ENCODE measurements around the gene STOX2.
"Not testable (repeated sequence)": the region's sequence is repeated elsewhere in the genome, so short reads cannot be mapped to it uniquely, and the experiment has no call there.

Gene STOX2

DNA sequence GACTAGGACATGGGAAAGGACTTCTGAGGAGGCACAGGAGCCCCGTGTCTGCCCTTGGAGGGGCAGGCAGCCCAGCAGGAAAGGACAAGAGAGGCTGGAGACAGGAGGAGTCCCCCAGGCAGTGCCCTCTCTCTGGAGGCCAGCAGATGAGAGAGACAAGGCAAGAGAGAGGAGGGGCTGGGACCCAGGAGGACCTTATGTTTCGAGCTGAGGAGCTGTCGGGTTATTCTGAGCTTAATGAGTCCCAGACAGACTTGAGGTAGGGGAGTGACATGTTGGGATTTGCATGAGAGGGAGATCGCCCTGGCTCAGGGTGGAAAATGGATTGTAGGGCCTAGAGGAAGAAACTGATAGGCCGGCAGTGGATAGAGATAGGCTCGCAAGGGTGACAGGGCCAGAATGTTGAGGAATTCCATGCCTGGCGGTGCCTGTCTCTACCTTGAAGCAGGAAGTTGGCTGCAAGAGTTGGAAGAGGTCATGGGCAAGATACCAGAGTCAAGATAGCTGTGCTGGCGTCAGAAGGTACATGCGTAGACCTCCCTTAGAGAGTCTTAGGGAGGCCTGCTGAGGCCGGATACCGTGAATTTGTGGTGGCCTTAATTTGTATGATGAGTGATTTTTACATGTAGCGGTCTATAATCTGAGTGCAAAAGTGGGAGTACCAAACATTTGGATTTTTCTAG is 19.4 kb downstream of the STOX2 start:
- intact Hi-C loops (cut with DNase I), result no loop called here
- no peak for DNase-seq

DNA sequence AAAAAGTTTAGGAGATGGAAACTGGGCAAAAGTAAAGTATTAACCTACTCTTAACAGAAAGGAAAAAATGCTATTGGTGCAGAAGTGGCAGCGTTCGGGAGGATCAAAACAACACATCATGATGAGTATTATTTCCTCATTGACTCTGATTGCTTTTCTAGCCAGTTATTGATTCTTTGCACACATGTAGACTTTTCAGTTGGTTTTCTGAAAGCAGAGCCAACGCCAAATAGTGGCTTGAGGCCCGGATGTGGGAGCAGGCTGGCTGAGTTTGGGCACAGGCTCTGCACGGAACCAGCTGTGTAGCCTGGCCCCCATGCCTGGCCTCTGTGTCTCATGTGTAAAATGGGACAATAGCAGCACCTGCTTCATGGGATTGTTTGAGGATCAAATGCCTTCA is 21.8 kb downstream of the STOX2 start:
- intact Hi-C loops (cut with DNase I), result no loop called here
- no peak for DNase-seq

DNA sequence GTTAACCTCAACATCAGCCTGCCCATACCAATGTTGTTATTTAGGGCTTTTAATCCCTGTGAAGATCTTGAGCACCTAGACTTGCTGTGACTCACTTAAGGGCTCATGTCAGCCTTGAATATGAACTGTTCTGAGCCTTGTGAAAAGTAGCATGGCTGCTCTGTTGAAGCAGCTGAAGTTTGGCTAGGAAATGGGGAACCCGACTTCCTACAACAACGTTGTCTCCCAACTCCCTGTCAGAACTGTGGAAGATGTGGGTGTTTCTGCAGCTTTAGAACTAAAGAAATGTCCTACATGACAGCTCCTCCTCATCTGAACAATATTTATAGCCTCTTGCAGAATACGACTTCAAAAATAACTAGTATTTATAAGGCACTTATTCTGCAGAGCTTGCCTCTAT is 27.5 kb downstream of the STOX2 start:
- intact Hi-C loops (cut with DNase I), result no loop called here

DNA sequence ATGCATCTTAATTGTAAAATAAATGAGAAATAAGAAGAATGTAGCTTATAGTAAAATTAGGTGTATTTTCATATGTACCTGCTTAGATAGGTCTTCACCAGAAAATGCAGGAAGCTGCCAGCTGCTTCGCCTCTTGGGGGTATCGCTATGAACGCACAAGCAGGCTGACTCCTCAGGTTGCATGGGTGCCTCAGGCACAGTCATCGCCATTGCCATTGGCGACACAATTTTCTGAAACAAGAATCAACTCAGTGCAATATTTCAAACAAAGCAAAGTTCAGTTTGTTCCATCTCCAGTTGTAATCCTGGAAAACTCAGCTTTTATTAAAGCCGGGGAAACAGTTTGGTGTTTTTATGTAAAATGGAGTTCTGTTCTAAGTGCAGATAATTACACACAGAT is 29.7 kb downstream of the STOX2 start:
- DNase-seq, result no peak
- intact Hi-C loops (cut with DNase I), result no loop called here

More for the DNA sequence above, 27.5 kb downstream of the STOX2 start:
- DNase-seq, result peak in 22 of 42 donors; percentile 23 to 80 (median 48)

DNA sequence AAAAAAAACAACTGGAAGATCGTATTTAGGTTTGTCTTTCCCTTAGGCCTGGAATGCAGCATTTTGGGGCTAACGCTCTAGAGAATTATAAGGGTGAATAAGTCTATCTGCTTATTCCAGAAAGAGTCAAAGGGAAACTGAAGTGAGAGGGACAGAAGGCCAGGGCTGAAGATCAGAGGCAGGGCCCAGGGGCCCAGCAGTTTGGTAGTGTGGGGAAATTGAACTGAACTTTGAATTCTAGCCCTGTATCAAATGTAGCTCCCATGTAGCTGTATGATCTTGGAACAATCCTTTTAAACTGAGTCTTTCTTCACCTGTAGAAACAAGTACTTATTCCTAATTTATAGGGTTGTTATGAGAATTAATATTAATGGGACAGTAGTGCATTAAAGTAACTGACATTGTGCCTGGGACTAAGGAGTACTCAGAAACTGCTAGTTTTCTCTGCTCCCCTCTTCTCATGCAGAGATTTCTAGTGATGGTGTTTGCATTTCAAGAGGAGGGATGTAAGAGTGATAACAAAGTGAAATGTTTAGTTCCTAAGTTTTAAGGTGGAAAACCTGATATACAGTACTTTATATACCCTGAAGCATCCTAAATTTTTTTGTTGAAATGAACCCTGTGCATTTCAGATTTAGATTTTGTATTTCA is 30.4 kb downstream of the STOX2 start:
- intact Hi-C loops (cut with DNase I), result no loop called here
- no peak for DNase-seq

DNA sequence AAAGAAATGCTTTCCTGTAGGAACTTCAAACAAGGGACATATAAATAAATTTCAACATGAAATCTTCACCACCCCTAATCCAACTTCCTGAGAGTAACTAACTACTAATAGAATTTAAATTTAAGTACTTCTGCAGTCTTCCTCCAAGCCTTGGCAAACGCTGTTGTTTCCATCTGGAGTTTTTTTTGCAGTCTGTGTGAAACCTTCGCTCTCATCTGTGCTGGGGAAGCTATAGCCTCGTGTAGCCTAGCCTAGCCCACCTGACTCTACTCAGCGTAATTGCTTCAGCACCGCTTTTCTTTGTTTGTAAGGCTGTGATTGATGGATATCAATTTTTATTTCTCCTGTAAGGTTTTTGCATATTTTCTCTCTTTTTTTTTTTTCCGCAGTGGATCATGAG is 30.9 kb downstream of the STOX2 start:
- DNase-seq, result no peak

DNA sequence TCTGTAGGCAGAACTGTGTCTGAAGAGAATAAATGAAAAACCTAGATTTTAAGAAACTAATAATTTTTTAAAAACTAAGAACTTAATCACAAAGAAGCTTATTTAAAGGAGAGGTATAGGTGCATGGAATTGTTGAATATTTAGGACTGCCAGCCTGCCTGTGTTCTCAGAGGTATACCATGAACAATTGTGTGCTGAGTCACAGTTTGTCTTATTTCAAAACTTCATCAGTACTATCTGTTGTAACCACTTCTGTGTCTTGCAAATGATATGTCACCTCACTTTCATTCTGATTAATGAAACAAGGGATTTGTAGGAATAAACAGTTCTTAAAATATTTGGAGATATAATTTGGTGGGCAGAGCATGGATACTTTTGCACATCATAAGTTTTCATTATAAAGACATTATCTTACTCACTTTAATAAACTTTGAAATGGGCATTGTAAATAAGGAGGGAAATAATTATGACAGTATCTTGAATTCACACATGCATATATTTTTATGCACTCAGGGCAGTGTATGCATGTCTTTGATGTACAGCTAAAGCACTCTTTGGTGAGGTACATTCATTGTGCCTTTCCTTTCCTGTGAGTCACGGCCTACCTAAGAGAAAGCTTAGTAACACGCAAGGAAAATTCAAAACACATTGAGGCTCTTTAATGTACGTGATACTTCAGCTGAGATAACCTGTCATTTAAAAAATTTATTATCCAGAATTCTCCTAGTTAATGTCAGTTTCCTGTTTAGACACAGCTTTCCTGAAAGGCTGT is 31.7 kb downstream of the STOX2 start:
- intact Hi-C loops (cut with DNase I), result no loop called here
- DNase-seq, result peak in 1 of 42 donors; percentile 41

More for the DNA sequence above, 30.9 kb downstream of the STOX2 start:
- intact Hi-C loops (cut with DNase I), result no loop called here

DNA sequence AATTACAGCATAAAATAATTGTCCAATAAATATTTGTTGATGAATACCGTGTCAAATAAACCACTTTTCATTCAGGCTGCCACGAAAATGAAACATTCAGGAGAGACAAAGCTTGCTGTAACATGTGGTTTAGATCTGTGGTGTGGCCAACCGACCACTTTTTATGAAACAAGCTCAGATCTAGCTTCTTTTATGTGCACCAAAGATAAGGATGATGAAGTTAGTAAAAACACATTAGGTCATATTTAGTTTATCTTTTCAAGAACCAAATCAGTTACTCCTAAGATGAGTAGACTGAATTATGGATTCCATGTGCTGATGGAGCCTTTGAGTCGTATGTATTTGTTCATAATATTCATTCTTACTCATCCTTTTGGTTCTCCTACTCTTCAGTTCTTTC is 35.8 kb downstream of the STOX2 start:
- intact Hi-C loops (cut with DNase I), result no loop called here
- DNase-seq, result no peak

DNA sequence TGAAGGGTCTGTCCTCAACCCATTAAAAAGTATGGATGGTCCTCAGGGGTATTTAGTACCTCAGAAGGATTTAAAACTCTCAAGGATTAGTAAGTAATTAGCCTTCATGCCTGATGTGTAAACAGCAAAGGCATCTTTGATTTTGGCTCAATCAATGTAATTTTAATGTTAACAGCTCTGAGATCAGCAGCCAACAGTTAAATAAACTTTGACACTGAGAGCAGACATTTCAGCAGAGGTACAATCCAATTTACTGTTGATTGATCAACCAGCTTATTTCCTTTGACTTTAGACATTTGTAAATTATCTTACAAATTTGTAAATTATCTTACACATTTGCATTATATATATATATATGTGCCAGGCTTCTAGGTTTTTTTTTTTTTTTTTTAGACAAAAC is 36.9 kb downstream of the STOX2 start:
- intact Hi-C loops (cut with DNase I), result no loop called here
- DNase-seq, result no peak

DNA sequence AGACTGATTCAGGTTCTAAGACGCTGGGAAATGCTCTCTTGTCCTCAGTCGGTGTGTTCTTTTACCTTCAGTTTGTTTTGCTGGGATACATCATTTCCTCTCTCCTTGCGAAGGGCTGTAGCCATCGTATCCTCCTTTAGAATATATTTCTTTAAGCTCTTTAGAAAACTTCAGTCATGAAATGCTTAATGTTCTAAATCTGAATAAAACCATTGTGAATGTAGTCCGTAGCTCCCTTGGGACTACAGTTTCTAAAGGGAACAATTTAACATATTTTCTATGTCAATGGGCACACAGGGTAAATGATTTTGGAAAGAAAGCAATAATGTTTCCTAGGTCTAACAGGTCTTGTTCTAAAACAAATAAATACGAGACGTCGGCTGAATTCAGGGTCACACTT is 40.6 kb downstream of the STOX2 start:
- intact Hi-C loops (cut with DNase I), result no loop called here
- DNase-seq, result no peak

DNA sequence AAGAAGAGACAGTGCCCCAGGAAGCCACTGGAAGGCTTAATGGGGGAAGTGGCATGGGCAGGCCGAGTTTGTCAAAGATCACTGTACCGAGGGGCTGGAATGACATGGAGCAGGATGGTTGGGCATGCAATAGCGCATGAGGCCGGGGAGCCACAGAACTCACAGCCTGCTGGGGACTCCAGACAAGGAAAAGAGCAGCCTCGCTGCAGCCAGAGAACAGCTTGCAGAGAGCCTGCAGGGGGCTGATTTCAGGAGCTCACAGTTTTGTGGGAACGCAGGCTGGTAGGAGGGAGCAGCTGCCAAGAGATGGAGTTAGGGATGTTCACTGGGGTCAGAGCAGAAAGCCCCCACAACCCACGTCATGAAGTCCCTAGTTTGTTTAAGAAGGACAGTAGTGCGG is 45.4 kb downstream of the STOX2 start:
- intact Hi-C loops (cut with DNase I), result no loop called here
- DNase-seq, result no peak

DNA sequence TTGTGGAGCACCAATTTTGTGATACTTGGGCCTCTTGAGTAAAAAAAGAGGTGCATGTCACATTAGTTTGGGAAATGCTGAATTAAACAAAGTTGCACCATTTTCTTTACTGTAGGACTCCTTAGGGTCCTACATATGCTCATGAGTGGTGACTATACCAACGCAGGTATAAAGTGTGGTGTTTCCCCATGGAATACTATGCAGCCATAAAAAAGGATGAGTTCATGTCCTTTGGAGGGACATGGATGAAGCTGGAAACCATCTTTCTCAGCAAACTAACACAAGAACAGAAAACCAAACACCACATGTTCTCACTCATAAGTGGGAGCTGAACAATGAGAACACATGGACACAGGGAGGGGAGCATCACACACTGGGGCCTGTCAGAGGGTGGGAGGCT is 47.5 kb downstream of the STOX2 start:
- not testable (repeated sequence) for DNase-seq

DNA sequence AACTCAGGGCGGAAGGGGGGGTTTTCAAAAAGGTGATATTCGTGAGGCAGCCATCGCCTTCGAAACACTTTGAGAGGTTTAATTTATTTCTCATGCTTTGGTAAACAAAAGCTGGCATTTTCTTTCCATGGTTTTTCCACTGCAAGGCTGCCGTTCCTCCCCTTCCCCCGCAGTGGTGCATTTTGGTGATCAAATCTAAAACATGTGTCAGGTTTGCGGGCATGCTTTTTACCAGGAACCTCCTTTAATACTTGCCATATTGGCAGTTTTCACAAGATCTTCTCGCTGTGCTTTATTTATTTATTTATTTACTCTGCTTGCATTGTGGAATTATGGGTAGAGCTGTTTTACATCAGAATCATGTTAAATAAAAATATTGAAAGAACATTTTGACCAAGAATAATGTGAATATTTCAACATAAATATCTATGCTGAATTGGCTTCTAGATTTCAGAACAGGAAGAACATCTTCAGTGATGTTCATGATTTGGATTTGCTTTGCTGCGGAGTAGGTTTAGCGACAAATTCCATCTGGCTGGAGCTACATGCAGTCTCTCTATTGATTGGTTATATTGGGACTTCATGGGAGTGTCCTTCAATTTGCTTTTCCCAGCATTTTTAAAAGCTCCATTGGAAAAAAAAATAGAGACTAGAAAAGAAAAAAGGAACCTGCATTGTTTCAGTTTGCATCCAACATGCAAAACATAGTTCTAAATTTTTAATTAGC is 54.4 kb downstream of the STOX2 start:
- intact Hi-C loops (cut with DNase I), result loop anchor here (5.0 kb wide), 1 partner anchor 52 kb away; the partner anchor contains the start of gene STOX2
- DNase-seq, result no peak

More for the DNA sequence above, 47.5 kb downstream of the STOX2 start:
- intact Hi-C loops (cut with DNase I), result not testable (repeated sequence)

DNA sequence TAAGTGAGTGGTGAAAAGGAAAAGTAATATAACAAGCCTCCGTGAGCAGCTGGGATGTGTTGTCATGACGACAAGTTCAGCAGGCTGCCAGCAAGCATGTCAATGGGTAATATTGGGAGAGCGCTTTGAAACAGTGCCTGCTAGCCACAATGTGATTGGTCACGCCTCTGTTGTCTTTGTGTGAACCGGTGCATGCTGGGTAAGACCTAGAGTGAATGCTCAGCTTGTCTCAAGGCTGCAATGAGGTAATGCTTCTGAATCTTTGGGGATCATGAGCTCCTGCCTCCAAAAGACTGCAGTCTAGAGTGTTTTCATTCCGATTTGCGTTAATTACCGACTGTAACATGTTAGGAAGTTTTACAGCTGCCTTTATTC is 54.9 kb downstream of the STOX2 start:
- peak; percentile 73 to 98 (median 94) for DNase-seq
- intact Hi-C loops (cut with DNase I), result loop anchor here (5.0 kb wide), 1 partner anchor 53 kb away; the partner anchor contains the start of gene STOX2

DNA sequence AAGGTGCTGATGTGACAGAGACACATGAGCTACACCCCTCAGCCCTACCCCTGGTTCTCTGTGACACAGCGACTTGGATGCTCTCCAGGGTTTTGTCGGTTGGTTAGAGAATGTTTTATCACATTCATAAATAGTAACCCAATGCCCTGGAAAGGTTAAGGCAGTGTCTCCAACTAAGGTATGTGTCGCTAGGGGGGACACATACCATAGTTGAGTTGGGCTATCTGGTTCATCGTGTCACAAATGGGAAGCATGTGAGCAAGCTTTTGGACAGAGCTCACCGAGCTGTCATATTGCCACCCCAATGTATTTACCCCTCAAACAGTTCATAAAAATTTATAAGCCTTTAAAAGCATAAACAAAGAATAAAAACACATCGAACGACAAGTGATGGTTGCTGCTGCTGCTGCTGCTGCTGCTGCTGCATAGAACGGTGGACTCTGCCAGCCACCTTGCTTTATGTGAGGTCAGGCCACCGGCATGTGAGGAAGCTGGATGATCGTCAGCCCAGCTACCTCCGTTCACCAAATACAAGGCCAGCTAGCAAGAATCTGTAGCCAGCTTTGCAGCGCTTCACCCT is 55.9 kb downstream of the STOX2 start:
- peak in 22 of 42 donors; percentile 17 to 77 (median 46) for DNase-seq
- intact Hi-C loops (cut with DNase I), result loop anchor here (5.0 kb wide), 1 partner anchor 54 kb away; the partner anchor contains the start of gene STOX2

DNA sequence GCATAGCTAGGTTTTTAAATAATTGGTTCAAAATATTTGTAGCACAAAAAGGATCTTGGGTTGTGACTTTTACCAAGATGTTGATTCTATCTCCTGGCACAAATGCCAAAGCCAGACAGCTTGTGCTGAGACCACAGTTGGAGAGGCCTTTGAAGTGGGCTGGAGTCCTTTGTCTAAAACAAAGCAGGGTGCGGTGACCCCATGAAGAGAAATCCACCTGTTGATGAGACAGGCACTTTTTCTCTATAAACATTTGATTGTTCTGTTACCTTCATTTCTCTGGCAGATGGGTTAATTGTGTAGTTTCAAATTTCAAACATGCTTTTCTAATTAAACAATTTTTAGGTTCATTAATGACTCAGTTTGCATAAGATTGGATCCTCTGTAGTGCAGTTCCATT is 56.7 kb downstream of the STOX2 start:
- intact Hi-C loops (cut with DNase I), result loop anchor here (5.0 kb wide), 1 partner anchor 54 kb away; the partner anchor contains the start of gene STOX2
- DNase-seq, result no peak

DNA sequence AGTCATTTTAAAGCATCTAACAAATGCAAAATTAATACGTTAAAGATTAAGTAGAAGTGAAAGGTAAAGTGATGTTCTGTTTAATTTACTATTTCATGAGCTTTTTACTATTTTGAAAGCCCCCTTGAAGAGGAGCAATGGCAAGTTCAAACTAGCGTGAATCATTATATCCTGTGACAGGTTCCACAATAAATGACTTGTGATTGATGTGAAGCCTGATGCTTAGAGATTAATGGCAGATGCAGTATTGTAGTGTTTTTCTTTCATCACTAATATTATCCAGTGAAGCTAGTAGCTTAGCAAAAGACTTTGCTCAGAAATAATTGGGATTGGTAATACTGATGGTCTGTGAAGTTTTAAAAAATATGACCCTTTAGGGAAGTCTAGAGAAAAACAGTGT is 57.3 kb downstream of the STOX2 start:
- no peak for DNase-seq
- intact Hi-C loops (cut with DNase I), result loop anchor here (5.0 kb wide), 1 partner anchor 55 kb away; the partner anchor contains the start of gene STOX2

DNA sequence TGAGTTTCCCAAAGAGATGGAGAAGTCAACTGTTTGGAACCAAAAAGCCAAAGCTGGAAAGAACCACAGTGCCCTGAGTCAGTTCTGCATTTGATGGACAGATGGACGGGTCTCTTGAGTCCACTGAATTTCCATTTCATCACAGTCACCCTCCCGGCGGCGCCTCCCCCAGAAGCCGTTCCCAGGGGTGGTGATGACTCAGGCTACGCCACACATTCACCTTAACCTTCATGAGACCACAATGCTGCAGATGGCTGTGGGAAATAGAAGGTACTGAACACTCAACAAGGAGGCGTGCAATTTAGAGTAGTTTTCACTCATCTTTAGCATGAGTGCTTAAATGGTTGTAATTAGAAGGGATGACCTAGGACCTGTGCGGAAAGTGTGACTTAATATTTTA is 61.3 kb downstream of the STOX2 start:
- DNase-seq, result peak in 13 of 42 donors; percentile 22 to 67 (median 46)
- intact Hi-C loops (cut with DNase I), result no loop called here

DNA sequence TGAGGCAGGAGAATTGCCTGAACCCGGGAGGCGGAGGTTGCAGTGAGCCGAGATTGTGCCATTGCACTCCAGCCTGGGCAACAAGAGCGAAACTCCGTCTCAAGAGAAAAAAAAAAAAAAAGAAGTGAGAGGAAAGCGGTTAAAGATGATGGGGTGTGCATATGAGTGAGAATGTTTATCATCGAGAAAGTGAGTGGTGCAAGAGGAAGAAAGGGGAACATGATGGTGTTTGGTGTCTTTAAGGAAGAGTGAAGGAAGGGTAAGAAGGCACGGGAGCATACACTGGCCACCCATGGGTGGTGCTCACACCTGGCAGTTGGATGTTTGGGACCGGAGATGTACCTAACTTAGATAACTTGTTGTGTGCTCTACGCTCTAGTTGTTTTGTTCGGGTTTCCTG is 62.2 kb downstream of the STOX2 start:
- DNase-seq, result no peak
- intact Hi-C loops (cut with DNase I), result no loop called here

Measured in head of caudate nucleus (tissue), 42 donors.